BE2C (cell line): ENCODE results near the gene MESD.

ENCODE experiments used
- DNase-seq: peaks from one replicate; pipeline ENCODE4 v3.0.0-alpha.2; 2020
- H3K27me3 ChIP-seq: fragments of 250-450 bp; sonication (Bioruptor Pico); 2 replicates; pipeline ENCODE4 v1.5.1; 2020; ENCODE audit warnings: mild to moderate bottlenecking
- H3K36me3 ChIP-seq: fragments of 250-450 bp; sonication (Bioruptor Pico); 2 replicates; pipeline ENCODE4 v1.5.1; 2020; ENCODE audit warnings: mild to moderate bottlenecking
- H3K4me1 ChIP-seq: fragments of 250-450 bp; sonication (Bioruptor Pico); 2 replicates; pipeline ENCODE4 v1.5.1; 2020
- H3K4me3 ChIP-seq: 2 replicates; pipeline ENCODE4 v1.5.1; 2011; ENCODE audit warnings: low read depth, low read length
- H3K9me3 ChIP-seq: fragments of 250-450 bp; sonication (Bioruptor Pico); 2 replicates; pipeline ENCODE4 v1.5.1; 2020
- CTCF ChIP-seq: IDR thresholded peaks from 2 replicates; pipeline ENCODE4 v1.5.1; 2012; ENCODE audit warnings: mild to moderate bottlenecking, low read depth, low read length

MESD gene

GRCh38 chr15:81003097-81003350, 13.4 kb upstream of the MESD start:
- no peaks in the 10 kb centered on the region for H3K9me3 ChIP-seq
- H3K4me3 ChIP-seq: no peak overlapping the region
- TF ChIP-seq CTCF: no peak
- H3K27me3 ChIP-seq: no peaks in the 10 kb centered on the region
- peaks cover 5% of the 10 kb centered on the region for H3K36me3 ChIP-seq
- no peaks in the 10 kb centered on the region for H3K4me1 ChIP-seq
- DNase-seq: no peak

- no peak for TF ChIP-seq CTCF
- Histone ChIP-seq H3K4me3 (peak overlapping the region; percentile 83), H3K4me1 (no peaks in the 10 kb centered on the region), H3K9me3 (no peaks in the 10 kb centered on the region), H3K36me3 (peaks cover 5% of the 10 kb centered on the region), H3K27me3 (no peaks in the 10 kb centered on the region)
- DNase-seq: peak; percentile 12
Observed at GRCh38 chr15:81002331-81003096, 12.9 kb upstream of the MESD start.

GRCh38 chr15:81002009-81002330, 12.4 kb upstream of the MESD start:
- no peak for DNase-seq
- H3K27me3 ChIP-seq: no peaks in the 10 kb centered on the region
- no peak for TF ChIP-seq CTCF
- H3K4me3 ChIP-seq: peak overlapping the region; percentile 83
- peaks cover 5% of the 10 kb centered on the region for H3K36me3 ChIP-seq
- no peaks in the 10 kb centered on the region for H3K9me3 ChIP-seq
- no peaks in the 10 kb centered on the region for H3K4me1 ChIP-seq

GRCh38 chr15:81001152-81002008, 11.8 kb upstream of the MESD start:
- Histone ChIP-seq H3K27me3 (no peaks in the 10 kb centered on the region), H3K9me3 (no peaks in the 10 kb centered on the region), H3K4me3 (peak overlapping the region; percentile 83), H3K36me3 (peaks cover 5% of the 10 kb centered on the region), H3K4me1 (no peaks in the 10 kb centered on the region)
- TF ChIP-seq CTCF: no peak
- peak; percentile 70 for DNase-seq

GRCh38 chr15:81000624-81001151, 11.1 kb upstream of the MESD start, which contains the start of gene TLNRD1:
TSS of gene TLNRD1 (plus strand) at chr15:81000923. CDS start at chr15:81002272, 1,349 bp downstream.
- H3K27me3 ChIP-seq: no peaks in the 10 kb centered on the region
- peaks cover 5% of the 10 kb centered on the region for H3K36me3 ChIP-seq
- peak within 1 kb of the TSS; percentile 83 for H3K4me3 ChIP-seq
- H3K9me3 ChIP-seq: no peaks in the 10 kb centered on the region
- no peak for TF ChIP-seq CTCF
- DNase-seq: peak; percentile 92
- no peaks in the 10 kb centered on the region for H3K4me1 ChIP-seq
